Measurements from ENCODE around the gene ABHD1.
A peak's percentile ranks its signal among the peaks of the same experiment; 100 is the strongest.

ABHD1 gene

DNA sequence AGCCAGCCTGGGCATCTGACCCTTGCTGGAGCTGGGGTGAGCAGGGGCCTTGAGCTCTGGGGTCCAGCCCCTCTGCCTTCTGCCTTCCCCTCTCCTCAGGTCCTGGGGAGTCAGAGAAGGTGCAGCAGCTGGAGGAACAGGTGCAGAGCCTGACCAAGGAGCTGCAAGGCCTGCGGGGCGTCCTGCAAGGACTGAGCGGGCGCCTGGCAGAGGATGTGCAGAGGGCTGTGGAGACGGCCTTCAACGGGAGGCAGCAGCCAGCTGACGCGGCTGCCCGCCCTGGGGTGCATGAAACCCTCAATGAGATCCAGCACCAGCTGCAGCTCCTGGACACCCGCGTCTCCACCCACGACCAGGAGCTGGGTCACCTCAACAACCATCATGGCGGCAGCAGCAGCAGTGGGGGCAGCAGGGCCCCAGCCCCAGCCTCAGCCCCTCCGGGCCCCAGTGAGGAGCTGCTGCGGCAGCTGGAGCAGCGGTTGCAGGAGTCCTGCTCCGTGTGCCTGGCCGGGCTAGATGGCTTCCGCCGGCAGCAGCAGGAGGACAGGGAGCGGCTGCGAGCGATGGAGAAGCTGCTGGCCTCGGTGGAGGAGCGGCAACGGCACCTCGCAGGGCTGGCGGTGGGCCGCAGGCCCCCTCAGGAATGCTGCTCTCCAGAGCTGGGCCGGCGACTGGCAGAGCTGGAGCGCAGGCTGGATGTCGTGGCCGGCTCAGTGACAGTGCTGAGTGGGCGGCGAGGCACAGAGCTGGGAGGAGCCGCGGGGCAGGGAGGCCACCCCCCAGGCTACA is 41.4 kb upstream of the ABHD1 start:
- Histone ChIP-seq H3K4me2 (ENCODE audit: low read depth, low read length, poor library complexity, severe bottlenecking) (peak overlapping the region; percentile 90), H4K20me1 (ENCODE audit: insufficient read depth, low read length, poor library complexity, severe bottlenecking) (no peaks in the 10 kb centered on the region), H3K36me3 (ENCODE audit: insufficient read depth, low read length) (no peaks in the 10 kb centered on the region), H2AFZ (ENCODE audit: low read length) (no peak overlapping the region), H3K4me1 (ENCODE audit: insufficient read depth, low read length, poor library complexity, severe bottlenecking) (peaks cover 43% of the 10 kb centered on the region), H3F3A (ENCODE audit: low read depth) (peaks cover 7% of the 10 kb centered on the region; the same call in 1 of the 2 replicates), H3K79me2 (ENCODE audit: insufficient read depth, low read length) (peaks cover 21% of the 10 kb centered on the region; the same call in 1 of the 2 replicates), H3K4me3 (ENCODE audit: low read length, poor library complexity, severe bottlenecking) (peak overlapping the region; percentile 73), H3K27me3 (ENCODE audit: insufficient read depth, low read length, poor library complexity, severe bottlenecking) (no peaks in the 10 kb centered on the region), H3K9ac (ENCODE audit: low read depth, low read length, poor library complexity, severe bottlenecking) (peak overlapping the region; percentile 77), H3K9me2 (replicated peaks; ENCODE audit: low read depth, low read length) (no peaks in the 10 kb centered on the region), H3K9me3 (ENCODE audit: insufficient read depth, low read depth, low read length) (no peaks in the 10 kb centered on the region)
- no peak for TF ChIP-seq EZH2phosphoT487 (IDR thresholded peaks at IDR 0.05; ENCODE audit: borderline replicate concordance)
- TF ChIP-seq, protein P1, sequence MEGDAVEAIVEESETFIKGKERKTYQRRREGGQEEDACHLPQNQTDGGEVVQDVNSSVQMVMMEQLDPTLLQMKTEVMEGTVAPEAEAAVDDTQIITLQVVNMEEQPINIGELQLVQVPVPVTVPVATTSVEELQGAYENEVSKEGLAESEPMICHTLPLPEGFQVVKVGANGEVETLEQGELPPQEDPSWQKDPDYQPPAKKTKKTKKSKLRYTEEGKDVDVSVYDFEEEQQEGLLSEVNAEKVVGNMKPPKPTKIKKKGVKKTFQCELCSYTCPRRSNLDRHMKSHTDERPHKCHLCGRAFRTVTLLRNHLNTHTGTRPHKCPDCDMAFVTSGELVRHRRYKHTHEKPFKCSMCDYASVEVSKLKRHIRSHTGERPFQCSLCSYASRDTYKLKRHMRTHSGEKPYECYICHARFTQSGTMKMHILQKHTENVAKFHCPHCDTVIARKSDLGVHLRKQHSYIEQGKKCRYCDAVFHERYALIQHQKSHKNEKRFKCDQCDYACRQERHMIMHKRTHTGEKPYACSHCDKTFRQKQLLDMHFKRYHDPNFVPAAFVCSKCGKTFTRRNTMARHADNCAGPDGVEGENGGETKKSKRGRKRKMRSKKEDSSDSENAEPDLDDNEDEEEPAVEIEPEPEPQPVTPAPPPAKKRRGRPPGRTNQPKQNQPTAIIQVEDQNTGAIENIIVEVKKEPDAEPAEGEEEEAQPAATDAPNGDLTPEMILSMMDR (conservative IDR thresholded peaks at IDR 0.05; ENCODE audit: low read length) = no peak

DNA sequence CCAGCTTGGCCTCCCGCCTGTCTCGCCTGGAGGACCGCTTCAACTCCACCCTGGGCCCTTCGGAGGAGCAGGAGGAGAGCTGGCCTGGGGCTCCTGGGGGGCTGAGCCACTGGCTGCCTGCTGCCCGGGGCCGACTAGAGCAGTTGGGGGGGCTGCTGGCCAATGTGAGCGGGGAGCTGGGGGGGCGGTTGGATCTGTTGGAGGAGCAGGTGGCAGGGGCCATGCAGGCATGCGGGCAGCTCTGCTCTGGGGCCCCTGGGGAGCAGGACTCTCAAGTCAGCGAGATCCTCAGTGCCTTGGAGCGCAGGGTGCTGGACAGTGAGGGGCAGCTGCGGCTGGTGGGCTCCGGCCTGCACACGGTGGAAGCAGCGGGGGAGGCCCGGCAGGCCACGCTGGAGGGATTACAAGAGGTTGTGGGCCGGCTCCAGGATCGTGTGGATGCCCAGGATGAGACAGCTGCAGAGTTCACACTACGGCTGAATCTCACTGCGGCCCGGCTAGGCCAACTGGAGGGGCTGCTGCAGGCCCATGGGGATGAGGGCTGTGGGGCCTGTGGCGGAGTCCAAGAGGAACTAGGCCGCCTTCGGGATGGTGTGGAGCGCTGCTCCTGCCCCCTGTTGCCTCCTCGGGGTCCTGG is 40.7 kb upstream of the ABHD1 start:
- Histone ChIP-seq H3K9me2 (replicated peaks; ENCODE audit: low read depth, low read length) (no peaks in the 10 kb centered on the region), H3K4me1 (ENCODE audit: insufficient read depth, low read length, poor library complexity, severe bottlenecking) (peaks cover 45% of the 10 kb centered on the region), H3F3A (ENCODE audit: low read depth) (peaks cover 7% of the 10 kb centered on the region; the same call in 1 of the 2 replicates), H3K27me3 (ENCODE audit: insufficient read depth, low read length, poor library complexity, severe bottlenecking) (no peaks in the 10 kb centered on the region), H4K20me1 (ENCODE audit: insufficient read depth, low read length, poor library complexity, severe bottlenecking) (no peaks in the 10 kb centered on the region), H3K4me3 (ENCODE audit: low read length, poor library complexity, severe bottlenecking) (no peak overlapping the region), H2AFZ (ENCODE audit: low read length) (no peak overlapping the region), H3K9me3 (ENCODE audit: insufficient read depth, low read depth, low read length) (no peaks in the 10 kb centered on the region), H3K79me2 (ENCODE audit: insufficient read depth, low read length) (peaks cover 21% of the 10 kb centered on the region; the same call in 1 of the 2 replicates), H3K4me2 (ENCODE audit: low read depth, low read length, poor library complexity, severe bottlenecking) (peak overlapping the region; percentile 90), H3K36me3 (ENCODE audit: insufficient read depth, low read length) (no peaks in the 10 kb centered on the region), H3K9ac (ENCODE audit: low read depth, low read length, poor library complexity, severe bottlenecking) (peak overlapping the region; percentile 77)
- TF ChIP-seq, protein P1 (conservative IDR thresholded peaks at IDR 0.05; ENCODE audit: low read length) = no peak
- no peak for TF ChIP-seq EZH2phosphoT487 (IDR thresholded peaks at IDR 0.05; ENCODE audit: borderline replicate concordance)

DNA sequence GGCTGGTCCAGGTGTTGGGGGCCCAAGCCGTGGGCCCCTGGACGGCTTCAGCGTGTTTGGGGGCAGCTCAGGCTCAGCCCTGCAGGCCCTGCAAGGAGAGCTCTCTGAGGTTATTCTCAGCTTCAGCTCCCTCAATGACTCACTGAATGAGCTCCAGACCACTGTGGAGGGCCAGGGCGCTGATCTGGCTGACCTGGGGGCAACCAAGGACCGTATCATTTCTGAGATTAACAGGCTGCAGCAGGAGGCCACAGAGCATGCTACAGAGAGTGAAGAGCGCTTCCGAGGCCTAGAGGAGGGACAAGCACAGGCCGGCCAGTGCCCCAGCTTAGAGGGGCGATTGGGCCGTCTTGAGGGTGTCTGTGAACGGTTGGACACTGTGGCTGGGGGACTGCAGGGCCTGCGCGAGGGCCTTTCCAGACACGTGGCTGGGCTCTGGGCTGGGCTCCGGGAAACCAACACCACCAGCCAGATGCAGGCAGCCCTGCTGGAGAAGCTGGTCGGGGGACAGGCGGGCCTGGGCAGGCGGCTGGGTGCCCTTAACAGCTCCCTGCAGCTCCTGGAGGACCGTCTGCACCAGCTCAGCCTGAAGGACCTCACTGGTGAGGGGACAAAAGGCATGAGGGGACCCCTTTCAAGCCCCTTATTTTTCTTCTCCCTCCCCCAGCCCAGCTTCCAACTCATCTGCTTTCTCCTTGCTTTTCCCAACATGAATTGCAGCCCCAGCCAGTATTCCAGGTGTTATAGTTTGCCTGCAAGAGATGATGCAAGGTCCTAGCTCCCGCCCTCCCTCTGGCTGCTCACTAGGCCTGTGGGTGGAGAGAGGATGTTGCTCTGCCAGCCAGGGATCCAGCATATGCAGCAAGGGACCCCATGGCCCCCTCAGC is 40.0 kb upstream of the ABHD1 start:
- Histone ChIP-seq H3K9me2 (replicated peaks; ENCODE audit: low read depth, low read length) (no peaks in the 10 kb centered on the region), H3F3A (ENCODE audit: low read depth) (peaks cover 7% of the 10 kb centered on the region; the same call in 1 of the 2 replicates), H4K20me1 (ENCODE audit: insufficient read depth, low read length, poor library complexity, severe bottlenecking) (no peaks in the 10 kb centered on the region), H3K9ac (ENCODE audit: low read depth, low read length, poor library complexity, severe bottlenecking) (peak overlapping the region; percentile 23), H3K4me2 (ENCODE audit: low read depth, low read length, poor library complexity, severe bottlenecking) (peak overlapping the region; percentile 6), H3K4me1 (ENCODE audit: insufficient read depth, low read length, poor library complexity, severe bottlenecking) (peaks cover 49% of the 10 kb centered on the region), H3K4me3 (ENCODE audit: low read length, poor library complexity, severe bottlenecking) (no peak overlapping the region), H3K79me2 (ENCODE audit: insufficient read depth, low read length) (peaks cover 21% of the 10 kb centered on the region; the same call in 1 of the 2 replicates), H3K9me3 (ENCODE audit: insufficient read depth, low read depth, low read length) (no peaks in the 10 kb centered on the region), H3K36me3 (ENCODE audit: insufficient read depth, low read length) (no peaks in the 10 kb centered on the region), H3K27me3 (ENCODE audit: insufficient read depth, low read length, poor library complexity, severe bottlenecking) (no peaks in the 10 kb centered on the region), H2AFZ (ENCODE audit: low read length) (no peak overlapping the region)
- TF ChIP-seq EZH2phosphoT487 (IDR thresholded peaks at IDR 0.05; ENCODE audit: borderline replicate concordance) = no peak
- TF ChIP-seq, protein P1 (conservative IDR thresholded peaks at IDR 0.05; ENCODE audit: low read length) = no peak

Data from Loucy (cell line).